Inflammatory macrophage treated with lipopolysaccharide for 4 hours (primary cell): Measurements from ENCODE around the gene RNF215.

ENCODE experiments used
- DNase-seq: peaks from one replicate; pipeline ENCODE4 v3.0.0-alpha.2; 2020

Gene RNF215

GRCh38 chr22:30386960-30387827 lies at the start of gene RNF215:
TSS of gene RNF215 (minus strand) at chr22:30387411. CDS start at chr22:30387313, 98 bp downstream.
- peak; percentile 80 for DNase-seq

- no peak for DNase-seq
Measured at GRCh38 chr22:30436196-30436595, 49.0 kb upstream of the RNF215 start.

- no peak for DNase-seq
Measured at GRCh38 chr22:30435674-30436126, 48.5 kb upstream of the RNF215 start.

GRCh38 chr22:30434843-30435242 lies 47.6 kb upstream of the RNF215 start:
- no peak for DNase-seq

GRCh38 chr22:30433773-30434172 lies 46.6 kb upstream of the RNF215 start:
- no peak for DNase-seq

GRCh38 chr22:30433227-30433626 lies 46.0 kb upstream of the RNF215 start:
- DNase-seq: no peak

- DNase-seq: no peak
Measured at GRCh38 chr22:30432520-30432919, 45.3 kb upstream of the RNF215 start.

GRCh38 chr22:30432096-30432495 lies 44.9 kb upstream of the RNF215 start:
- no peak for DNase-seq

GRCh38 chr22:30430933-30431332 lies 43.7 kb upstream of the RNF215 start:
- no peak for DNase-seq

GRCh38 chr22:30429887-30430286 lies 42.7 kb upstream of the RNF215 start:
- no peak for DNase-seq

- no peak for DNase-seq
Measured at GRCh38 chr22:30427871-30428270, 40.7 kb upstream of the RNF215 start.

GRCh38 chr22:30426388-30427353 lies 39.5 kb upstream of the RNF215 start:
- DNase-seq: peak; percentile 91

- peak; percentile 59 for DNase-seq
Measured at GRCh38 chr22:30425616-30426387, 38.6 kb upstream of the RNF215 start, which contains the start of gene MTFP1. TSS of gene MTFP1 (plus strand) at chr22:30425768. CDS start at chr22:30425880, 112 bp downstream.

GRCh38 chr22:30425327-30425615 lies 38.1 kb upstream of the RNF215 start:
- DNase-seq: no peak

- no peak for DNase-seq
Measured at GRCh38 chr22:30424534-30425326, 37.5 kb upstream of the RNF215 start.

GRCh38 chr22:30423959-30424533 lies 36.8 kb upstream of the RNF215 start:
- DNase-seq: peak; percentile 99

GRCh38 chr22:30423301-30423958 lies 36.2 kb upstream of the RNF215 start:
- no peak for DNase-seq

GRCh38 chr22:30422481-30423300 lies 35.5 kb upstream of the RNF215 start:
- peak; percentile 91 for DNase-seq

GRCh38 chr22:30421695-30422480 lies 34.7 kb upstream of the RNF215 start:
- peak; percentile 71 for DNase-seq
